SKM-1 (cell line): ENCODE results near the gene BIRC2.
"Not testable (repeated sequence)": the region's sequence is repeated elsewhere in the genome, so short reads cannot be mapped to it uniquely, and the experiment has no call there.

ENCODE experiments used
- DNase-seq: peaks from one replicate; lab custom pipeline; 2025; ENCODE audit not compliant: unreplicated experiment; lab: John Stamatoyannopoulos, UW

The BIRC2 gene

GRCh38 chr11:102322560-102322959 lies 24.5 kb upstream of the BIRC2 start:
- DNase-seq = no peak

GRCh38 chr11:102323542-102324251 lies 23.3 kb upstream of the BIRC2 start:
- DNase-seq = no peak

GRCh38 chr11:102325088-102325487 lies 21.9 kb upstream of the BIRC2 start:
- DNase-seq = no peak

DNA sequence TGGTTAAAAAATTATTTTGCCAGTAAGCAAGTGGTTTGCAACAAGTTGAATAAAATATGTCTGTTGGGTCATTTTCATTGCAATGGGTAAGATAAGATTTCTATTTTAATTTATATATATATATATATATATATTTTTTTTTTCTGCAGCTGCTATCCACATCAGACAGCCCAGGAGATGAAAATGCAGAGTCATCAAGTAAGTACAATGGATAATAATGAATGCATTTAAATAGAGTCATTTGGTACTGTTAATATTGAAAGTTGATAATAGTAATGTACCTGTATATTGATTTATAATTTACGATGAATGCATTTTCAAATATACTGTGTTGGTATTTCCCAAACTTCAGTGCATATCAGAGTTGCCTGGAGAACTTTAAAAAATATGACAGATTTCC lies 18.3 kb upstream of the BIRC2 start:
- DNase-seq = no peak

GRCh38 chr11:102330231-102330630 lies 16.8 kb upstream of the BIRC2 start:
- DNase-seq = no peak

- DNase-seq = no peak
Measured at GRCh38 chr11:102331341-102331740, 15.7 kb upstream of the BIRC2 start.

DNA sequence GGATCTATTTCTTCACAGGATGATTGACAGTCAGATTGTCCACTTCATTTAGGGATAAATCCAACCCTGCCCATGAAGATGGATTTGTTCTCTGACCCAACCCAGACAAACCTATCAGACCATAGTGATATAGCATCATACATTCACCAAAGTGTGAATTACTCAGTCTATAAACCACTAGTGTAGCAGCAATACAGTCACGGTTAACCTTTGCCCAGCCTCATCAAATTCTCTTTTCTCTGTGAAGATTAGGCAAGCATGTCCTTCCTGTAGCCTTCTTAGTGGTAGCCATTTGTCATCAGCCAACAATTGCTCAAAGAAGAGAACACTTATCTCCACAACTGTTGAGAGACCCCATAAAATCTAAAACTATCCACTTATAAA lies 14.4 kb upstream of the BIRC2 start:
- DNase-seq = no peak

DNA sequence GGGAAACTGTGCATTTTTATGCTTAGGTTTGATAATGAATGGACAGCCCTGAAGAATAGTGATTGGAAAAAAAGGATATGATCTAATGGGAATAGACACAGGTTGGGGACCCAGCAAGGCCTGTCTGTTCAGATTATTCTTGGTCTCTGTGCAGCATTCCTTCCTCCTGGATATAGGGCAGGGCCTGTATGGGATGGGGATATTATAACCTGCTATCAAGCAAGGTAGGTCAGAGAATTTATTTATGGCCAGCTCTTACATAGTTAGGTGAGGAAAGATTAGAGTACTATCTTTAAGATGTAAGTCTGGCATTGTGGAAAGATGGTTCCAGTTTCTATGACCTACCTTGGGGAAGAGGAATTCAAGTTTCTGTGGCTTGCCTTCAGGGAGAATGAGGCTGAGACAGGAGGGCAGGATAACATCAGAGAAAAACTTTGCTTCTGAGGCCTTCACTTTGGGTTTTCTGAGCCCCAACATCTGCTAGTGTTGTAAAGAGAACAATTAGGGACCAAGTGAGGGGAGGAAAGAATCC lies 8.5 kb upstream of the BIRC2 start:
- no peak for DNase-seq

GRCh38 chr11:102341311-102341710 lies 5.7 kb upstream of the BIRC2 start:
- not testable (repeated sequence) for DNase-seq

DNA sequence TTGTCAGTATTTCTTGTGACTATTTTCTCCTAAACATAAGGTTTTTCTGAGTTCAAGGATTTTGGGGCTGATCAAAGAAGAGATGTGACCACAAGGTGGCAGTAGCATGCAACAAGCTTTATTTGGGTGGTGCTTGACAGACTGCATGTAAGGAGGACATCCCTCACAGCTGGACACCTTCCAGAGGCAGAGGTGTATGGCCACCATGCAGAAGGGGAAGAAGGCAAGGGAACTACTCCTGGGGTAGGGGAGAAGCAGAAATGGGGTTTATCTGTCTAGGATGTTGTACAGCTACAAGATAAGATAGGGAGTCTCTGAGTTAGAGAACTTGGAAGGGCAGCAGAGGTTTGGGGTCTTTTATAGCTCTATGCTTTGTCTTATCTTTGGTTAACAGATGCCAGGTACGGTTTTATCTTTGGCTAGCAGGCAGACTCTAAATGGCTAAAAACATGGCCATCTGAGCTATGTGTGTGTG lies 5.1 kb upstream of the BIRC2 start:
- peak; percentile 73 for DNase-seq

DNA sequence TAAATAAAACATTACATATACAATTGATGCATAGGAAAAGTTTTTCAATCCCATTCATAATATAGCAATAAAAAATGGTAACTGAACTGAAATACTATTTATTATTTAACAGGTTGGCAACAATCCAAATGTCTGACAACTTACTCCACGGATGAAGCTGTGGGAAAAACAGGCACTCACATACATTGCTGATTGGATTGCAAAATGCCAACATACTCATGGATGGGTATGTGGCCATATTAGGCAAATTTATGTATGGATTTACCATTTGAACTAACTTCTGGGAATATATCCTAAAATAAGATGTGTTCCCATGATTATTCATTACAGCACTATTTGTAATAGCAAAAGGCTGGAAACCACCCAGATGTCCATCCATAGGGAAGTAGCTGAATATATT lies 3.2 kb upstream of the BIRC2 start:
- DNase-seq = no peak

DNA sequence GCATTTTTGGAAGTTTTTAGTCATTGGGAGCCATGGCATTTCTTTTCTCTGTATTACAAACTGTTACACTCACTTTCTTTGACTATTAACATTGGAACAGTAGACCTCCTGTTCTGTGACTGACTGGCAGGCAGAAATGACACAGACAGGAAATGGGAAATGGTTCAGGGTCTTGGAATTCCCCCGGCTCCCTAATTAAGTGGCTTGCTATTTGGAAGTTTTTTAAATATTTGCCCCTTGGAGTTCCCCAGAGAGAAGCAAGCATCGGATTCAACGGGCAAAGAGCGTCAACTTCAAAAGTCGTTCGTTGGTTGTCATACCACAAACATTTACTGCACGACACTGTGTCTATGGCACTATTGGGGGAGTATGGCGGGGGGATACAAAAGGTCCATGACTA lies 1.1 kb upstream of the BIRC2 start:
- no peak for DNase-seq

GRCh38 chr11:102346456-102346747 lies 612 bp upstream of the BIRC2 start:
- no peak for DNase-seq

DNA sequence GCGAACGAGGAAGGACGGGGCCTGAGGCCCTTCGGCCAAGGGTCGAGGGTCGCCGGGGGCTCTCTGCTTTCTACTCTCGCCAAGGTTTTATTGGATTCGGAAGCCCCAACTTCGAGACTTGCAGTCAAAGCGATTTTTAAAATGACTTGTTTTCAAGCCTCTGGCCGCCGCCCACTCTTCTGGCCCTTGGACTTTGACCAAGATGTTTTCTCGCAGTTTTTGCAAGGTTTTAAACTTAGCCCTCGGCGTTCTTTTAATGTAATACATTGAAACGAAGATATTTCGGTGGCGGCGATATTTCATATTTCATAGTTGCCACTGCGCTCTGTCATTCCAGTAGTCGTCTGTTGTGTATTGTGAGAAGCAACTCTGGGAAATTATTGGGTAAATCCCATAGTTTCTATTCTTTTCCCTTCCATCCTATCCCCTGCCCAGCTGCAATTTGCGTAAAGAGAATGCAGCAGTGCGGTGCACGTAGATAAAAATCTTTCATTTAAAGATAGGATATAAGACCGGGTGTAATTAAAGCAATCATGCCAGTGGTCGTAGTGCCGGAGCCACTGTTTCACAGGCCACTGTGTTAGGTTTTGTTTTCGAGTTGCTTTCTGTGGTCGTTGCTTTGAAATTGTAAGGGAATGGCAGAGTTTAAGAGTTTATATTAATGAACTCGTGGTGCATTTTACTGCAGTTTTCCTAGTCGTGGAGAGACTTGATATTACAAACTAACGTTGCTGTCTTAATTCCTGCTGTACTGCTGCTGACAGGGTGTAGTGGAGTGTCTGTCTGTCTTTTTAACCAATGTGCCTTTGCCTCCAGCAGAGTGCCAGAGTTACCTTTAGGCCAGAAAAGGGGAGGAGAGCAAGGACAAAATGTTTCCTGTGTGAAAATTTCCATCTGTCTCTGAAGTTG lies 702 bp downstream of the BIRC2 start:
- no peak for DNase-seq

DNA sequence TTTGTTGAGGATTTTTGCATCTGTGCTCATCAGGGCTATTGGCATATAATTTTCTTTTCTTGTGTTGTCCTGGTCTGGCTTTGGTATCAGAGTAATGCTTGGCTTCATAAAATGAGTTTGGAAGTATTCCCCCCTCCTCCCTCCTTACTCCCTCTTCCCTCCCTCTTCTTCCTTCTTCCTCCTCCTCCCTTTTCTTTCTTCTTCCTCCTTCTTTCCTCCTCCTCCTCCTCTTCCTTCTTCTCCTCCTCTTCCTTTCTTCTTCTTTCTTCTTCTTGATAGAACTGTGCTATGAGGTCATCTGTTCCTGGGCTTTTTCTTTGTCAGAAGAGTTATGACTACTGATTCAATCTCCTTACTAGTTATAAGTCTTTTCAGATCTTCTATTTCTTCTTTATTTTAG lies 10.1 kb downstream of the BIRC2 start:
- no peak for DNase-seq

DNA sequence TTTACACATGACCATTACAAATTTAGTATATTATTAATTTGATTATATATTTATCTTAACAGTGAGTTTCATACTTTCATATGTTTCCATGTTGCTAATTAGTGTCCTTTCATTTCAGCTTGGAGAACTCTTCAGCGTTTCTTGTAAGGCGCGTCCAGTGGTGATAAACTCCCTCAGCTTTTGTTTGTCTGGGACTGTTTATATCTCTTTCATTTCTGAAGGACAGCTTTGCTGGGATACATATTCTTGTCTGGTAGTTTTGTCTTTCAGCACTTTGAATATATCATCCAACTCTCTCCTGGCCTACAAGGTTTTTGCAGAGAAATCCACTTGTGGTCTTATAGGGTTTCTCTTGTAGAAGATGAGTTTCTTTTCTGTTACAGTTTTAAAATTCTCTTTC lies 12.4 kb downstream of the BIRC2 start:
- DNase-seq = no peak

GRCh38 chr11:102360681-102361080 lies 13.7 kb downstream of the BIRC2 start:
- no peak for DNase-seq

DNA sequence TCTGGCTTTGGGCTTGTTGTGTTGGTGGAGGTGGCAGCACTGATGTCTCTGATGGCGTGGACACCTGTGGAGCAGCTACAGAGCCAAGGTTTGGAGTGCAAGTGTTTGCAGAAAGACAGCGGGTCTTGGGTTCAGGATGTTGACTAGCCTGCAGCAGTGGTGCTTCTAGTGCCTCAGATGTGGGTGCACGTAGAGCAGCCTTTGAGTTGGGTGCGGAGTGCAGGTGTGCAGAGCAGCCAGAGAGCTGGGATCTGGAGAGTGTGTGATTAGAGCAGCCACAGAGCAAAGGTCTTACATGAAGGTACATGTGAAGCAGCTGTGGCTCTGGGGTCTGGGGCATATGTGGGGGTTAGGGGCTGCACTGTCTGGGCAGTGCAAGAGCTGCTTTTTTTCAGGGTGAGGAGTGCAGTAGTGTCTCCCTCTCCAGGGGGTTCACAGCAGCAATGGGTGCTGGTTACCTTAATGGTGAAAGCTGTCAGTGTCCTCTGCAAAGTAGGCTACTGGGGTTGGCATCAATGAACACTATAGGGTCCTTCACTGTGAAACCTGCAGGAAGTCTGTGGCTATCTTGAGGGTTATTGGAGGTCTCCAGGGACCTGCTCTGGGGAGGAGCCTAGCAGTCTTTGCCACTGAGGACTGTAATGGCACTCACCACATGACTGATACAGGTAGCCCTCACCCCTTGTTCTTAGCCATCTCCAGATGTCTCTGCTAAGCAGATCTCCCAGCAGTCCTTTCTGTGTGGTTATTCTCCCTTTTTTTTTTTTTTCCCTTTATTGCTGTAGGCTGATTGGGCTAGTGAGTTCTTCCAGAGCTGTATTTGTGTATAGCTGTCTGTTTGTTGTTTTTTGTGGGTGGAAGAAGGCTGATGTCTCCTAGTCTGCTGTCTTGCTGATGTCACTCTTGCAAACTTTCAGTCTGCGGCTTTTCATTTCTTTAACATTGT lies 14.3 kb downstream of the BIRC2 start:
- no peak for DNase-seq

- no peak for DNase-seq
Measured at GRCh38 chr11:102364991-102365390, 18.0 kb downstream of the BIRC2 start.

- no peak for DNase-seq
Measured at GRCh38 chr11:102367364-102367763, 20.4 kb downstream of the BIRC2 start.

DNA sequence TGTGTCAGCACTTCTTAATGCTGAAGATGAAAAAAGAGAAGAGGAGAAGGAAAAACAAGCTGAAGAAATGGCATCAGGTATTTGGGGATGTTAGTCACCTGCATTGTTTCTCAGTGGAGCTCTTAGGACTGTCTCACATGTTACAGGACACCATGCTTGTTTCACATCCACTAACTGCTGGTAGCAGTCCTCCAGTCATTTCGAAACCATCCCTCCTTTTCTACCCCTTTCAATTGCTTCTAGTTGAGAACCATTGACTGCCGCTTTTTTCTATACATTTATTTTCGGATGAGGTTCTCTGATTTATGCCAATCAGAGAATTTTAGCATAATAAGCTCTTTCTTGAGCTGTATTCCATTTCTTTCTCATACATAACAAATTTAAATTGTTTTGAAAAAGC lies 21.5 kb downstream of the BIRC2 start:
- DNase-seq = no peak
